Eye (tissue), 1 donor: ENCODE results near the gene RADX.

Source experiments
- DNase-seq: peaks from one replicate; pipeline ENCODE4 v3.0.0-alpha.2; 2015

RADX gene

DNA sequence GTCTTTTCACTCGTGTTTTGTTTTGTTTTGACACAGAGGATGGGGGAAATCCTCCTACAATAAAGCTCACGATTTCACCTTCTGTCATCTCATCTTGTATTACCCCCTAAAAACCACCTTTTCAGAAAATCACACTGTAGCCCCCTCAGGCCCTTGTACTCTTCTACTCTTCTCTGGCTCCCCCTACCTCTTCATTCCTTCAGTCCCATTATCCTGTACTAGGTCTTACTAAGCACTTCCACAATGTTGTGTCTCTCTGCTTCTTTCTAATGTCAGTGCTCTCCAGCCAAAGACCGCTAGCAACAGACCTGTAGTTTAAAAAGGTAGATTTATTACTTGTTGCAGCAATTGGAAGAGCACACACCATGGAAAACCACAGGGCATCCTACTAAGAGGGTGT is 84.7 kb downstream of the RADX start:
- DNase-seq, result no peak

DNA sequence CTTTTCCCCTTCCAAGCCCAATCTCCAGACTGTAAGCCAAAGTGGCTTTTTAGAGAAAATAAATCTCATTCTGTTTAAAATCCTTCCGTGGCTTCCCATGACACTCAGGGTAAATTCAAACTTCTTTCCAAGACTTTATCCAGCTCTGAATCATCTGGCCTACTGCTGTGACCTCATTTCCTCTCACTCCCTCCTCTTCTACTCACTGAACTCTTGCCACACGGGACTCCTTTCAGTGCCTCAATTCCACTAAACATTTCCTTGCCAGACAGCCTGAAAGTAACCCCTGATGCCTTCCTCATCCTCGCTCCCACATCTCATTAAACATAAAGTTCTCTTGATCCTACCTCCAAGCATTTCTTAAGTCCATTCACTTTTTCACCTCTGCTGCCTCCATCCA is 86.9 kb downstream of the RADX start:
- no peak for DNase-seq

DNA sequence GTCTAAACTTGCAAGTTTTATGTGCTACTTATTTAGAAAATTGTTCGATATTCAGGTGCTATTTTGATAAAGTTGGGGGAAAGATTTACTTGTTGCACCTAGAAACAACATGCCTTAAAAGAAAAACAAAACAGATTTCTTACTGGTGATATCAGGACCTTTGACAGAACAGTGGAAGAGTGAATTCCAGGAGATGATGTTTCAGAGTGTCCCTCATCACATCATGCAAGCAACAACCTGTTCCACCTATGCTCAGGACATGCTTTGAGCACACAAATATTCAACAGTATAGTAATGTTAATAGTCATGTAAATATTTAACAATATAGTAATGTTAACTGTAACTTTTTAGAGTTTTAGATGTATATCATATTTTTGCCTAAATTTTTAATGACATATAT is 90.9 kb downstream of the RADX start:
- DNase-seq, result no peak

DNA sequence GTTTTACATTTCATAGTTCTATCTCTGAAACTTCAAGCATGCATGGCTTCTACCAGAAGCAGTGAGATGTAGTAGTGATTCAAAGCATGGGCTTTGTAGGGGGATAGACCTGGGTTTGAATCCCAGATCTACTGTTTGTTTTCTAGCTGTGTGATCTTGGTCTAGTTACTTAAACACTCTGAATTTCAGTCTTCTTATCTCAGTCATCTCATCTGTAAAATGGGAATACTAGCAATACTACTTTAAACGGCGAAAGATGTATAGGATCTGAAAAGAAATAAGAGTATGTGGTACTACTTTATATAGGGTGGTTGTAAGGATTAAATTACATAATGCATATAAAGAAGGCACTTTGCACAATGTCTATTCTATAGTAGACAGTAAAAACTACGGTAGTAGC is 94.7 kb downstream of the RADX start:
- no peak for DNase-seq

DNA sequence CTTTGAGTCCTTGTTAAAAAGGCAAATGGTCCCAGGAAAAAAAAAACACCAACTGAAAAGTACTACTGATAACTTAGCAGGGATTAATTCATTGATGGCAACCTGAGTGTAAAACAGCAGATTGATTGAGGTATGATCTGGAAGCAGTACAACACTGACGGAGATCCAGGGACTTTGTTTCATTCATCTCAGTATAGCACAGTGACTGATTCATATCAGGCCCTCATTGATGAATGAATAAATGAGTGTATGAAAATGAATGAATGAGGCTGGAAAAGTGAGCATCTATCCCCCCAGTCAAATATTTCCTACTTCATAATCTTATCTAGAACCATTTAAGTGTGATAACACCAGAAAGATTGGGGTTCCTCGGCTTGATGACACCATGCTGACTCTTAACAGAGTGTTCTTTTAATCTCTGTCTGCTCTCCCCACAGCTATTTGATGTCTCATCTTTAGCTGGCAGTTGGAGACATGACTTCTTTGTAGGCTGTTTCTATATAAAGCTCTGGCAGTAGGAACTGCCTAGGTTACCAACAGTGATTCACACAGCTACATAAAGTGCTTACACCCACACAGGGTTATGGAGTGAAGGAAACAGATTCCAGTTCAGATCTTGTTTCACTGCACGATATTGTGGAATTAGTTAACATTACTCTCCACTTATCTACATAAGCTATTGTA is 96.1 kb downstream of the RADX start:
- no peak for DNase-seq

DNA sequence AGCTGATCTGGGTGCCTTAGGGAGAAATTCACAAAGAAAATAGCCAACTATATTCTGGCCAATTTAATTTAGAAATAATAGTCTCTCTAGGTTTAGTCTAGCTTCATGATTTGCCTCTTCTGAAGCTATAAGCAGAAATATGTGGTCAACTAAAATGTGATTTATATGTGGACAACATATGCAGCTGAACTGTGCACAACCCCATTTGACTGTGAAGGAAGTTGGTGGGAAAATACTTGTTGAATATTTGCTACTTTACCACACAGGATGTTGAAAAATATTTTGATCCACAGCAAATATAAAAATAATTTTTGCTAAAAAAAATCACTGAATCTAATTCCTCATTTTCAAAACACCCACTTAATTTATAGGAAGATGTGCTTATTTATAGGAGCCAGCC is 99.0 kb downstream of the RADX start:
- no peak for DNase-seq

DNA sequence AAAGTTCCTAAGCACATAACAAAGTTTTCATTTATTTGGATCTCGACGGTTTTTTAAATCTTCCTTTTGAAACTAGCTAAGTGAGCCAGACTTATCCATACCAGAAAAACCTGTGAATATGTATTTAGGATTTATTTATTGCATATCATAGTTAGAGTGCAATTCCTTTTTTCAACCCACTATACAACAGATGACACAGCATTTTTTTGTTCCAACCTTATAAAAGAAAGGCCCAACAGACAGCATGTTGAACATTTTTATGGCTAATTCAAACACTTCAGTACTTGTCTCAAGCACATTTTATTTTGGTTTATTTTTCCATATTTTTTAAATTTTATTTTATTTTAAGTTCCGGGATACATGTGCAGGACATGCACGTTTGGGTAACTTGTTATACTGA is 99.6 kb downstream of the RADX start:
- no peak for DNase-seq

DNA sequence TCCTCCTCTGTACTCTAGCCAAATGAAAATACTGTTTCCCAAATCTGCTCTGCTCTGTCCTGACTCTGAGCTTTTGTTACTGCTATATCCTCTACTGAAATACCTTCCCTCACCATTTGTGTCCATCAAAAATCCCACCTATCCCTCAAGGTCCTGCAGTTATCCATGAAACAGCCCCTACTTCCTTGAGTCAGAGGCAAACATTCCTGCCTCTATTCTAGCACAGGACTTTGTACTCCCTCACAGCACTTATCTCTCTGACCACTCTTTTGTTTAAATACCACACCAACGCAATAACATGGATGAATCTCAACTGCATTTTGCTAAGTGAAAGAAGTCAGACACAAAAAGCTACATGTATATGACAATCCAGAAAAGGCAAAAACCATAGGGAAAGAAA is 104.2 kb downstream of the RADX start:
- DNase-seq, result no peak

DNA sequence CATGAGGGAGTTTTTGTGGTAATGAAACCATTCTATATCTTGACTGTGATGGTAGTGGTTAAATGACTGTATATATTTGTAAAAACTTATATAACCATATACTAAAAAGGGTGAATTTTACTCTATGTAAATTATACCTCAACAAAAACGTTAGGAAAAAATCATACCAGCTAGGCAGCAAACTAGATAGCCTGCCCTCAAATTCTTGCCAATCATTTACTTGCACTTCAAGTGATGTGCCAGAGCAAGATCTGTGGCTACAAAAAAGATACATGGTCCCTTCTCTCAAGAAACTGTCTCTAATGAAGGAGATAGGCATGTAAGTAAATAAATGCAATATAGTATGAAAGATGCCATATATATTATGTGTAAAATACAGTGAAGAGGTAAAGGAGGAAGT is 104.7 kb downstream of the RADX start:
- no peak for DNase-seq

DNA sequence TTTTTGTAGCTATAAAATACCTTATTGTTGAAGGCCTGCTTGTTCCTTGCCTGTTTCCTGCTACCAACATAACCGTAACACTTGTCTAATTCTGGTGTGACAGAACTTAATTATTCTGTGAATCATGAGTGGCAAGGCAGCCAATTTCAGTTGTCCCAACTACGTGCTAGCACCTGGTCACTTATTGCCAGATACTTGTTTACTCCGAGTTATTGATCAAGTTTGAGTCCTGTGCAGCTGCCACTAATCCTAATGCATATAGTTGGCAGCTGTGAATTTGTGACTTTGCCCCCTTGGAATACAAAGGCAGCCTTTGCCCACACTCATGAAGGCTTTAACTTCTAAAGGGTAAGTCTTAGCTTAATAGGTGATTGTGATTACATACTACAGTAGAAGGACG is 106.9 kb downstream of the RADX start:
- no peak for DNase-seq

DNA sequence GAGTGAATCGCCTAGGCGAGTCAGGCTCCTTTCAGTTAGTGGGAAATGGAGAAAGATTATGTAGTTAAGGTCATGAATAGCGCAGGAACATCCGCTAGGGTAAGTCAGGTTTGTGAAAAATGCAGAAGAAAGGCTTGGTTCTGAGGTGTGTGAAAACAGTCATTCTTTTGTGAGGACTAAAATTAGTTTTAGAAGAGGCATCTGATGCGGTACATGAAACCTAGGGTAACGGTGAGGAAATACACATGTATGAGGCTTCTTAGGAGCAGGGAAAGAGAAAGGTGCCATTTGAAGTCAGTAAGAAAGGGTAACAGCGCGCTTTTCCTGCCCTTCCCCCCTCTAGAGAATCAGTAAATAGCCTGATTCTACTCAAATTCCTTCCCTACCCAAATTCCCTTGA is 114.2 kb downstream of the RADX start:
- no peak for DNase-seq

DNA sequence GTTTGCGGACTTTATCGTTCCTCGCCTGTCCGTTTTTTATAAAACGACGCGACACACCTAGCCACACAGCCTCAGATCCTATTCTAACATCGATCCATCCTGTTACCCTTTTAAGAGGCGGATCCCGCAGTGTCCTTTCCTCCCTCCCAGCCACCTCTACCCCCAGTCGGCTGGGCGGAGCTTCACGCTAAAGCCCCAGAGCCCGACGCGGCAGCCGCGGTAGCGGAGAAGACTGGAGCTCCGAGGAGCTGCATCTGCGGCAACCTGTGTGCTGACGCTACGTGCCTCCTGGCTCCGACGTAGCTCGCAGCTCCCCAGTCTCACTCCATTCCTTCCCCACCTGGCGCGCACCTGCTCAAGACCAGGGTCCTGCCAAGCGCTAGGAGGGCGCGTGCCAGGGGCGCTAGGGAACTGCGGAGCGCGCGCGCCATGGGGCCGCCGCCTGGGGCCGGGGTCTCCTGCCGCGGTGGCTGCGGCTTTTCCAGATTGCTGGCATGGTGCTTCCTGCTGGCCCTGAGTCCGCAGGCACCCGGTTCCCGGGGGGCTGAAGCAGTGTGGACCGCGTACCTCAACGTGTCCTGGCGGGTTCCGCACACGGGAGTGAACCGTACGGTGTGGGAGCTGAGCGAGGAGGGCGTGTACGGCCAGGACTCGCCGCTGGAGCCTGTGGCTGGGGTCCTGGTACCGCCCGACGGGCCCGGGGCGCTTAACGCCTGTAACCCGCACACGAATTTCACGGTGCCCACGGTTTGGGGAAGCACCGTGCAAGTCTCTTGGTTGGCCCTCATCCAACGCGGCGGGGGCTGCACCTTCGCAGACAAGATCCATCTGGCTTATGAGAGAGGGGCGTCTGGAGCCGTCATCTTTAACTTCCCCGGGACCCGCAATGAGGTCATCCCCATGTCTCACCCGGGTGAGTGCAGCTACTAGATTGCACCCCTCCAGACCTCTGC is 115.0 kb downstream of the RADX start, which contains the start of gene RNF128:
Gene RNF128, plus strand, starts transcription at position 217 of the 953 bp plus-strand sequence. Its CDS starts 213 bp downstream, at position 430.
- peak; percentile 67 for DNase-seq

DNA sequence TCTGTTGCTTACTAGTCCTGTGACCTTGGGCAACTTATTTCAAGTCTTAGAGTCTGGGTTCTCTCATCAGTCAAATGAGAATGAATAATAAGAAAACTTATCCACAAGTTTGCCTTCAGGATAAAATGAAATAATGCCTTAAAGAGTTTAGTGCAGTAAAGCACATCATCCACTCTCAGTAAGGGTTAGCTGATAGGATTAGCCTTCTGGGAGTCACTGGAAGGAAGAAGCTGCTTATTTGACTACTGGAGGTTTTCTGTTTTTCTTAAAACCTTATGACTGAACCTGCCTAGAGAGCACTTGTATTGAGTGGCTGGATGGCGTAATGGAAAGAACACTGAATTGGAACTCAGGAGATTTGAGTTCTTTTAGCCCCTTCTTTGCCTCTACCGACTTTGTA is 116.6 kb downstream of the RADX start:
- no peak for DNase-seq
